HUDEP-2 (cell line): ENCODE measurements around the gene PGS1.

ENCODE experiments used
- DNase-seq, 76 experiments: peaks; one replicate each; lab custom pipeline; 2025; ENCODE audit not compliant: unreplicated experiment in 76 of 76; lab: John Stamatoyannopoulos, UW

Gene PGS1

GRCh38 chr17:78466786-78467715 is 88.6 kb downstream of the PGS1 start:
- no peak for DNase-seq

DNA sequence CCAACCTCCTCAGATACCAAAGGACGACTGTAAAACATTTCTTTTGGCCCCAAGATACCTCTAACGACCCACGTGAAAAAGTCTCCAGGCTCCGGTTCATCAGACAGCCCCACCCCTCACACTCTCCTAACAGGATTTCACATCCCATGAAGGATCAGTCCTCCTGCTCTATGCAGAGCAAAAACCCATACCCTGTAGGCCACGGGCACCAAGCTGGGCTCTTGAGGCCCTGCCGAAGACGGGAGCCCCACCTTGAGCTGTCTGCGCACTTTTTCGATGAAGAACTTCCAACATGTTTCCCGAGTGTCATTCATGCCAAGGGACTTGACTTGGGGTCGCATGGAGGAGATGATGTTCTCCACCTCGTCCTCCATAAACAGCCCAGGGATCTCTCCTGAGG is 89.9 kb downstream of the PGS1 start:
- DNase-seq = no peak

GRCh38 chr17:78469443-78469842 is 91.0 kb downstream of the PGS1 start:
- no peak for DNase-seq

- DNase-seq = no peak
These were observed 93.2 kb downstream of the PGS1 start for GRCh38 chr17:78471635-78472034.

DNA sequence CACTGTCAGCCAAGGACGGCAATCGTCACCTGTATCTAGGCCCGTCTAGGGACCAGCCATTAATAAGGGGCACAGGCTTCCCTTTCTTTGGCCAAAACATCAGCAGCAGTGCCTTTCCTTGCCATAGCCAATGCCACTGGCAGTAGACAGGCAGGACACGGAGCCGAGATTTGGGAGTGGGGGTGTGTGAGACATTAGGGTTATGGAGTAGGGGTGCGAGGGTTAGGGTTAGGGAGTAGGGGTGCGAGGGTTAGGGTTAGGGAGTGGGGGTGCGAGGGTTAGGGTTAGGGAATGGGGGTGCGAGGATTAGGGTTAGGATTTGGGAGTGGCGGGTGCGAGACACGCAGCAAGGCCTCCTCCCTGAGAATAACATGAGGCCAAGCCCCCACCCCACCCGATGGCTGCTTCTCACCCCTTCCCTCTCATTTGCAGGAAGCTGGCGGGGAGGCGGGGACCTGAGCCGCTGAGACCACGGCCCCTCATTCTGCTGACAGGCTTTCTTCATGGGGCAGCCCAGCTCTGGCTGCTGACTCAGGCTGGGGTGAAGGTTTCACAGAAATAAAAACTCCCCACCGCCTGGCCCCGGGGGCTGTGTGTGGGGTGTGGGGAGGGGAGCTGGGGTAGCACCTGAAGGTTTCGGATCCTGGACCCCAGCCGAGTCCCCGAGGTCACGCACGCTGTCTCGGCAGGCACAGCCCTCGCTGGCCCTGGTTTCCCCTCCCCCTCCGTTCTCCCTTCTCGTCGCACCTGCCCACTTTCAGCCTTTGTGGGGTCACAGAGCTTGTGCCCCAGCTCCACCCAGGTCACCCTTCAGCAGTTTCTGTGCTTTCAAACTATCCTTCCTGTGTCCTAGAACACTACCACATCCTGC is 93.8 kb downstream of the PGS1 start:
- no peak for DNase-seq

DNA sequence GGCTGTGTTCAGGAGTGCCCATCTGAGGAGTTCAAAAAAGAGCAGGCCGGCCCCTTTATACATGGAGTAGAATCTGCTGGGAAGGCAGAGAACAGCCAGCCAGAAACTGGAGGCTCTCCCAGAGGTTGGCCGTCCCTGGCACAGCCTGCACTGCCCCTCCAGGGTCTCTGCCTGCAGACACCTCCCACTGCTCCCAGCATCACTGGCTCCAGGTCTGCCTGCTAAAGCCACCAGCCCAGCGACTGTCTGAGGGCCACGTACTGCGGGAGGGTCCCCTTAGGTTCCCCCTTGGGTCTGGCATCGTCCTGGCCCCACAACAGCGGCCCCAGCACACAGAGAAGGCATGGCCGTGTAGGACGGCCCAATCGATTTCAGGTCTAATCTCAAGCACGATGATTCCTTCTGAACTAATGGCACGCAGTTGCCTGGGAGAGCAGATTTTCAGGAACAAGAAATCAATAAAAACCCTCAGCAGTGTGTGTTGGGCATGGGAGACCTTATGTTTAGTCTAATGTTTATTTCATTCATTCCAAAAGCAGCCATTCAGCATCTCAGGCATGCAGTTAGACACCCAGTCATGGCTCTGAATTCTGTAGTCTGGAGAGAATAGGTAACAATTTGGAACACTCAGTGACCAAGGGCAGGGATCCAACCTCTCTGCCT is 95.6 kb downstream of the PGS1 start:
- no peak for DNase-seq
